NT2/D1 (cell line): ENCODE measurements around the gene GLIS1.

Source experiments
- DNase-seq: peaks from one replicate; pipeline ENCODE4 v3.0.0-alpha.2; 2011; ENCODE audit warnings: low read depth, low spot score
- H3K27me3 ChIP-seq: 2 replicates; pipeline ENCODE4 v1.6.0; 2011; ENCODE audit warnings: mild to moderate bottlenecking; ENCODE audit not compliant: insufficient read length, insufficient read depth
- H3K36me3 ChIP-seq: 2 replicates; pipeline ENCODE4 v1.6.1; 2011; ENCODE audit warnings: mild to moderate bottlenecking, low read length, mixed read lengths; ENCODE audit not compliant: insufficient read depth, insufficient read length
- H3K4me1 ChIP-seq: 2 replicates; pipeline ENCODE4 v1.5.1; 2011; ENCODE audit not compliant: insufficient read depth, insufficient read length
- H3K4me3 ChIP-seq: 2 replicates; pipeline ENCODE4 v1.5.1; 2011; ENCODE audit warnings: low read depth; ENCODE audit not compliant: insufficient read length
- H3K9ac ChIP-seq: 2 replicates; pipeline ENCODE4 v1.6.0; 2011; ENCODE audit warnings: low read depth; ENCODE audit not compliant: insufficient read length
- H3K9me3 ChIP-seq: 2 replicates; pipeline ENCODE4 v1.5.1; 2011; ENCODE audit warnings: mild to moderate bottlenecking, low read length; ENCODE audit not compliant: insufficient read depth
- SUZ12 ChIP-seq: IDR thresholded peaks from 2 replicates; pipeline ENCODE4 v1.6.1; 2011; ENCODE audit not compliant: insufficient read length, insufficient read depth; ENCODE audit errors: extremely low read depth
- YY1 ChIP-seq: IDR thresholded peaks from 2 replicates; pipeline ENCODE4 v1.6.1; 2011; ENCODE audit not compliant: insufficient read length, insufficient read depth
- ZNF274 ChIP-seq: IDR thresholded peaks from 2 replicates; pipeline ENCODE4 v1.6.1; 2011; ENCODE audit warnings: mild to moderate bottlenecking, low read depth, low read length

Gene GLIS1

GRCh38 chr1:53593758-53594380, 145.1 kb downstream of the GLIS1 start:
- H3K9me3 ChIP-seq, result no peaks in the 10 kb centered on the region
- peaks cover 29% of the 10 kb centered on the region for H3K4me1 ChIP-seq
- TF ChIP-seq ZNF274 (no peak), YY1 (no peak), SUZ12 (no peak)
- H3K4me3 ChIP-seq, result no peak overlapping the region
- H3K9ac ChIP-seq, result no peak overlapping the region
- DNase-seq, result no peak
- no peaks in the 10 kb centered on the region for H3K36me3 ChIP-seq
- H3K27me3 ChIP-seq, result no peaks in the 10 kb centered on the region

- H3K27me3 ChIP-seq, result no peaks in the 10 kb centered on the region
- H3K9me3 ChIP-seq, result no peaks in the 10 kb centered on the region
- TF ChIP-seq YY1, result no peak
- no peak for TF ChIP-seq ZNF274
- TF ChIP-seq SUZ12, result no peak
- no peak for DNase-seq
- peaks cover 29% of the 10 kb centered on the region for H3K4me1 ChIP-seq
- H3K9ac ChIP-seq, result no peak overlapping the region
- no peaks in the 10 kb centered on the region for H3K36me3 ChIP-seq
- H3K4me3 ChIP-seq, result no peak overlapping the region
Observed at GRCh38 chr1:53592985-53593757, 145.8 kb downstream of the GLIS1 start.

- DNase-seq, result no peak
- H3K4me3 ChIP-seq, result no peak overlapping the region
- TF ChIP-seq SUZ12 (no peak), ZNF274 (no peak), YY1 (no peak)
- H3K36me3 ChIP-seq, result no peaks in the 10 kb centered on the region
- no peaks in the 10 kb centered on the region for H3K9me3 ChIP-seq
- peaks cover 31% of the 10 kb centered on the region for H3K4me1 ChIP-seq
- H3K9ac ChIP-seq, result no peak overlapping the region
- no peaks in the 10 kb centered on the region for H3K27me3 ChIP-seq
Observed at GRCh38 chr1:53592521-53592982, 146.4 kb downstream of the GLIS1 start.

GRCh38 chr1:53591924-53592323, 147.0 kb downstream of the GLIS1 start:
- H3K36me3 ChIP-seq, result no peaks in the 10 kb centered on the region
- DNase-seq, result no peak
- H3K9me3 ChIP-seq, result no peaks in the 10 kb centered on the region
- no peak overlapping the region for H3K4me3 ChIP-seq
- TF ChIP-seq SUZ12, result no peak
- no peak for TF ChIP-seq ZNF274
- TF ChIP-seq YY1, result no peak
- peaks cover 35% of the 10 kb centered on the region for H3K4me1 ChIP-seq
- H3K27me3 ChIP-seq, result no peaks in the 10 kb centered on the region
- H3K9ac ChIP-seq, result no peak overlapping the region

GRCh38 chr1:53590531-53591515, 148.1 kb downstream of the GLIS1 start:
- Histone ChIP-seq H3K4me1 (peaks cover 36% of the 10 kb centered on the region), H3K36me3 (no peaks in the 10 kb centered on the region), H3K4me3 (no peak overlapping the region), H3K9ac (no peak overlapping the region), H3K9me3 (no peaks in the 10 kb centered on the region), H3K27me3 (no peaks in the 10 kb centered on the region)
- DNase-seq, result no peak
- TF ChIP-seq YY1 (no peak), SUZ12 (no peak), ZNF274 (no peak)

GRCh38 chr1:53590104-53590503, 148.9 kb downstream of the GLIS1 start:
- H3K9me3 ChIP-seq, result no peaks in the 10 kb centered on the region
- peaks cover 36% of the 10 kb centered on the region for H3K4me1 ChIP-seq
- DNase-seq, result no peak
- H3K27me3 ChIP-seq, result no peaks in the 10 kb centered on the region
- H3K36me3 ChIP-seq, result no peaks in the 10 kb centered on the region
- no peak overlapping the region for H3K9ac ChIP-seq
- H3K4me3 ChIP-seq, result no peak overlapping the region
- TF ChIP-seq ZNF274 (no peak), YY1 (no peak), SUZ12 (no peak)
